HG03196 (cell line): ENCODE results near the gene ARSK.
"Not testable (repeated sequence)": the region's sequence is repeated elsewhere in the genome, so short reads cannot be mapped to it uniquely, and the experiment has no call there.

Experiments
- ATAC-seq: cut with Tn5 transposase; IDR thresholded peaks from one replicate; pipeline ENCODE4 v1.9.1; 2021; ENCODE audit not compliant: unreplicated experiment

The ARSK gene

GRCh38 chr5:95620870-95621838 is 66.3 kb downstream of the ARSK start:
- peak; percentile 34 for ATAC-seq

DNA sequence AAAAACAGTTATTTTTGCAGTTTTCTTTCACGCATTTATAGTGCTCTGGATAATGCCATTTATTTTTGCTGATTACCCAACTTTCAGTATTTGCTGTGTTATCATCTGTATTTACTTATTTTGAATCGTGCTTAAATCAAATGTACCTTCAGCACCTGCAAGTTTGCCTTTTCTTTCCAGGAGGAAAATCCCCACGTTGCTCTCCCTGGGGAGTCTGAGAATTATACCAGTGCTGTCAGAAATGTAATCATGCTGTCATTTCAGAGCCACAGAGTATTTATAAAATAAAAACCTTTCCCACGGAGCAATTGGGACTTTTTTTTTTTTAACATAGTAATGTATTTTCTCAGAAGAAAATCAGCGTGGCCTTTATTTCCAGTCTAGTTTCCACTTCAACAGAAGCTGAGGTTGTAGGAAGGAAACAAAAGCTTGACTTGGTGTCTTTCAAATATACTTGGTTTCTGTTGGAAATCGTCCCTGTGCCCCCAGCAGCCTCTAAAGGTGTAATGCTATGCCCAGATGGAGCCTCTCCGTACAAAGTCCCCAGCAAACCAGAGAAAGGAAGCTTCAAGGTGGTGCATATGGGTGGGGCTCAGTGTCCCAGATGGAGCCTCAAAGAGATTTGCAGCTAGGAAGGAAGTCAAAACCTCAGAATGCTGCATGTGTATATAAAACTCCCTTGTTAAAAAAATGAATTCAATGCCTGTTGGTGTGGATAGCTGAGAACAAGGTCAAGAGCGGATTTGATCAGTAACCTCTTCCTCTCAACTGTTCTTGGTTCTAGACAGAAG is 67.1 kb downstream of the ARSK start:
- ATAC-seq = no peak

DNA sequence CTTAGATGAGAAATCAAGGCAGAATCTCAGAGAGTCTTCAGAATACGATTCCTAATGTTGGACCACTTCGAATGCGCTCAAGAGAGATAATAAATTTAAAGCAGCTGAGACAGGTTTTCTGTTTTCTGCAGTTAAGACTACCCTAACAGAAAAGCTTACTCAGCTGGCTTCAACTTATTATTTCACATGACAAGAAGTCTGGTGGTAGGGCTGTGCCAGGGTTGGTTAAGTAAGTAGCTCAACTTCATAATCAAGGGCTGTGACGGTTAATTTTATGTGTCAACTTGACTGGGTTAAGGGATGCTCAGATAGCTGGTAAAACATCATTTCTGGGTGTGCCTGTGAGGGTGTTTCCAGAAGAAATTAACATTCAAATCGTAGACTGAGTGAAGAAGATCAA is 68.8 kb downstream of the ARSK start:
- ATAC-seq = no peak

GRCh38 chr5:95624368-95624767 is 69.5 kb downstream of the ARSK start:
- ATAC-seq = no peak

DNA sequence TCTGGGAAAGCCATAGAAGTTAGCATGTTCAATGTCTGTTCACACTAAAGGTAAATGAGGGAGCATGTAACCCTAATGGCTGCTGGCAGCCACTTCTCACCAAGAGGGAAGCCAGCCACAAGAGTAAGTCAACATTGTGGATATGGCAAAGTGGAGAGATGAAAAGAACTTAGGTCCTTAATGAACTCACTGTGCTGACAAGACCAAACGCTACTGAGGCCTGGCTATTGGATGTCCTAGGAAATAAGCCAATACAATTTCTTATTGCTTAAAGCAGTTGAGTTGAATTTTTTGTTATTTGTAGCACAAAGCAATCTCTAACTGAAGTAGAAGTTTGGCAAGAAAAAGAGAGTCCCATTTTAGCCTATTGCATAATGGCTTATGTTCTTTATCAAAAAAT is 71.8 kb downstream of the ARSK start:
- ATAC-seq = no peak

GRCh38 chr5:95627971-95628810 is 73.3 kb downstream of the ARSK start:
- ATAC-seq = no peak

GRCh38 chr5:95628933-95629332 is 74.0 kb downstream of the ARSK start:
- ATAC-seq = no peak

DNA sequence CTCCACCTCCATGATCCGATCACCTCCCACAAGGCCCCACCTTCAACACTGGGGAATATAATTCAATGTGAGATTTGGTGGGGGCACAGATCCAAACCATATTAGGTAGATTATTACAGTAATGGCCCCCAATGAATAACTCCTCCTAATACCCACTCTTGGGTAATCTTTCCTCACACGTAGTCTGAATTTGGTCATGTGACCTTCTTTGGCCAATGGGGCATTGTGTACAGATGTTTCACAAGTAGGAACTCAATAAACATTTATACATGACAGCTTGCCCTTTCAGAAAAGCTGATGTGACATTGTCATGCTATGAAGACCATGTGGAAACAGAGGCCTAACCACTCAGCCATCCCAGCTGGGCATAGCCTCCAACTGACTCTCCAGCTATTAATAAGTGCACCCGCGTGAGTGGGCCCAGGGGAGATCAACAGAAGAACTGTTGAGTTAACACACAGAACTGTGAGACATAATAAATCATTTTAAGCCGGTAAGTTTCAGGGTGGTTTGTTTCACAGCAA is 75.6 kb downstream of the ARSK start:
- no peak for ATAC-seq

- ATAC-seq = peak; percentile 19
These were observed 76.5 kb downstream of the ARSK start for GRCh38 chr5:95631255-95631958.

- peak; percentile 96 for ATAC-seq
These were observed 77.2 kb downstream of the ARSK start for GRCh38 chr5:95631991-95632675.

DNA sequence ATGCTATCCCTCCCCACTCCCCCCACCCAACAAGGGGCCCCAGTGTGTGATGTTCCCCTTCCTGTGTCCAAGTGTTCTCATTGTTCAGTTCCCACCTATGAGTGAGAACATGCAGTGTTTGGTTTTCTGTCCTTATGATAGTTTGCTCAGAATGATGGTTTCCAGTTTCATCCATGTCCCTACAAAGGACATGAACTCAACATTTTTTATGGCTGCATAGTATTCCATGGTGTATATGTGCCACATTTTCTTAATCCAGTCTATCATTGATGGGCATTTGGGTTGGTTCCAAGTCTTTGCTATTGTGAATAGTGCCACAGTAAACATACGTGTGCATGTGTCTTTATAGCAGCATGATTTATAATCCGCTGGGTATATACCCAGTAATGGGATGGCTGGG is 78.0 kb downstream of the ARSK start:
- ATAC-seq = not testable (repeated sequence)

DNA sequence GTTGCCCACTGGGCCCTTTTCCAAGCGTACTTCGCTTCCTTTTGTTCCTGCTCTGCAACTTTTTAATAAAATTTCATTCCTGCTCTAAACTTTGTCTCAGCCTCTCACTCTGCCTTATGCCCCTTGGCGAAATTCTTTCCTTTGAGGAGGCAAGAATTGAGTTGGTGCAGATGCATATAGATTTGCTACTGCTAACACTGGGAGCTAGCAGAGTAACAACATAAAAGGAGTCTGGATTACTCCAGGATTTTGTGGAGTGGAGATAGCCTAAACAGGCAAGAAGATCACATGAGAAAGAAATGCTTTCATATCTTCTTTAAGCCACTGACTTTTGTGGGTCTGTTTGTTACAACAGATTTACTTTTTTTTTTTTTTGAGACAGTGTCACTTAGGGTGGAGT is 78.8 kb downstream of the ARSK start:
- no peak for ATAC-seq

- no peak for ATAC-seq
These were observed 79.2 kb downstream of the ARSK start for GRCh38 chr5:95634081-95634480.

DNA sequence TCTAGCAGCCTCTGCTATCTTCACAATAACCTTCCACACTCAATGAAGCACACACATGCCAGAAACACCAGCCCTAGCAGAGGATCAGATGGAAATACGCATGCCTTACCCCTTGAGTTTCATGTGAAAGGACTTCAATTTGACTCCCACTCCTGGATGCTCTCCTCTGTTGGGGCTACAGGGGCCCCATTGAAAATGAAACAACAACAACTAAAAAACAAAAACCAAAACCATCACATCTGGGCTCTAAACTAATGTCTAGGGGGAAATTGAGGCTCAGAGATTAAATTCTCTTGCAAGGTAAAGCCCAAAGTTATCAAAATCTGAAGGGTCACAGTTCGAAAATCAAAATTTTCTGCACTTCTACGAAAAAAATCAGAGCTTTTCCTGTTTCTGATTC is 83.7 kb downstream of the ARSK start:
- no peak for ATAC-seq

DNA sequence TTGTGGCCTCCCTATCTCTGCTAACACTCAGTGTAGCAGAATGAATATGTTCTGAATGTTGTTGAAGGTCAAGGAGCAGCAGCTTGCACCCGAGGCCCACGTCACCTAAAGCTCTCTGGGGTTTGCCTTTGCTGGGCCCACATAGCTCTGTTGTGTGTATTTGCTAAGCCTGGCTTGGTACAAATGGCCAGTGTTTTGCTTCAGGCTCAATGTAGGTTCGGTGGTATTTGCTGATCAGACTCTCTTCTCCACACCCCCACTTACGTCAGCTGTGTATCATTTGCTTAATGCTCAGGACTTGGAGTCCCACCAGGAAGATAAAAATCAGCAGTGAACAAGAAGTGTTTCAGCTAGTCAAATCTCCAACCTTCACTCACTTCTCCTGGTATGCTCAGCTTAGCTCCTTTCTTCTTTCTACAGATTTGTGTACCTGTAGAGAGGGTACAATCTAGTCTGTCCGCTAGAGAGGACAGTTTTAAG is 86.9 kb downstream of the ARSK start:
- ATAC-seq = no peak

DNA sequence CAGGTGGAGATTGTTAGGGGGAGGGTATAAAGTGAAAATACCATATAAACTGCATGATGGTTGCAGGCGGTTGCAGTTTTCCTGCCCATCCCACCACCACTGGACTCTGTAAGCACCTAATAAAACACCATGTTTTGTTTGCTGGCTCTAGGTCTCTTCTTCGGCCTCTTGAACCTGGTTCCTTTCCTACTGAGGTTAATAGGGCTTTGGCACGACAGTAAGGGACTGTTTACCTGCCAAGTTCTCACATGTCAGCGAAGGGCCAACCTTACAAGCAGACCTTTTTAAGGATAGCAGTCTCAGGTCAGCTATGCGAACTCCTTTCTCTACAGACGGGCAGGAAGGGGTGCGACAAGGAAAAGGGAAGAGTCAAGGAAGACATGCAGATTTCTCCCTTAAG is 88.3 kb downstream of the ARSK start:
- no peak for ATAC-seq

DNA sequence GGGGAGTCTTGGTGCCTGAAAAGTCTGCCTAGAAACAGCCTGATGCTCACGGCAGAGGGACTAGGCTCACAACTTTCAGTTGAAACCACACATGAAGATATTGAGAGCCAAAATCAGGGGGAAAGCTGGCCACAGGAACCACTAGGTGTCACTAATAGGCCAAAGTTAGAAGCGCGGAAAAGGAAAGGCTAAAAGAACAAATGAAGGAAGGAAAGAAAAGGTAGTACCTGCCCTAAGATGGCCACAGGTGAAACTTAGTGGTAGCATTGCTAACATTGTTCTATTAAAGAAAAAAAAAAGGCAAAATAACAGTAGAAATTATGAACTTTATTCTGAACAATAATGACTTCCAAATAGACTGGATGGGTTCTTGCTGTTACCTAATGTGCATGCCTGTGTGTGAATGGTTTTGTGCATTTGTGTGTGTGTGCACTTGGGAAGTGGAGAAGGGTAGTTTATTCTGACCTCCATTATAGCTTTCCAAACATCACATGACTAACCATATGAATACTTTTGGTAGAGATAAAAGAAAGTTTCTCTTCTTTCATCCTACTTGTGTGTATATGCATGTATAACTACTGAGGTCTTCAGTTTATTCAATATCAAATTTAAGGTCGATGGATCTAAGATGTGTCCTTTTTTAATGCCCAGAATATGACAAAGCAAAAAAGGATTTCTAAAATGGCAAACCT is 89.6 kb downstream of the ARSK start:
- peak; percentile 44 for ATAC-seq

GRCh38 chr5:95646226-95646568 is 91.3 kb downstream of the ARSK start:
- not testable (repeated sequence) for ATAC-seq
